ENCODE measurements around the gene PROK1. TPM values are rescaled to one million over a fixed set of nuclear protein-coding genes. Genes with fewer than 3 reads are reported as not detected.
A peak's percentile ranks its signal among the peaks of the same experiment; 100 is the strongest.

PROK1 gene
- total and polyA plus RNA-seq, 2 experiments from 2014 or later, result not detected

DNA sequence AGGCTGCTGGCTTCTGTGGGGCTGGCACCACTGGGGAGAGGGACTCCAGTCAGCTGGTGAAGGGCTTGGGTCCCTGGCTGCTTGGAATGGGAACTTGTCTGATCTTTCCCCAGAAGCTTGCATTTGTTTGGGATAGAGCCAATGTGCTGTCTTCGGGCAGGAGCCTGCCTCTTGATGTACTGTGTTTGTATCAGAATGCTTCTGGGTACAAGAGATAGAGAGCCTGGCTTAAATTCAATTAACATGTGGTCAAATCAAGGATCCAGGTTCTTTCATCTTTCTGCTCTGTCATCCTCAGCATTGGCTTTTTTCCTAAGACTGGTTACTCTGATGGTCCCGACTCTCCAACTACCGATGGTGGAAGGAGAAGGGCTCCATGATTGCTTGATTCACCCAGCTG lies 16.0 kb upstream of the PROK1 start:
- no peak overlapping the region for H3K4me3 ChIP-seq
- H3K36me3 ChIP-seq (ENCODE audit: insufficient read depth), result no peaks in the 10 kb centered on the region
- H3K79me2 ChIP-seq (replicated peaks; ENCODE audit: insufficient read depth), result no peaks in the 10 kb centered on the region
- Mint-ChIP-seq H3K4me1 (peaks cover 22% of the 10 kb centered on the region), H3K36me3 (ENCODE audit: low read depth) (no peaks in the 10 kb centered on the region), H3K27ac (no peak overlapping the region), H3K4me3 (no peak overlapping the region), H3K27me3 (ENCODE audit: insufficient read depth, low read depth, poor library complexity) (peaks cover 15% of the 10 kb centered on the region), H3K9me3 (no peaks in the 10 kb centered on the region)
- H3K27me3 ChIP-seq (ENCODE audit: insufficient read depth), result no peaks in the 10 kb centered on the region
- H3K4me1 ChIP-seq (ENCODE audit: insufficient read depth), result peaks cover 14% of the 10 kb centered on the region
- no peaks in the 10 kb centered on the region for H4K20me1 ChIP-seq (replicated peaks; ENCODE audit: insufficient read depth)
- H3F3A ChIP-seq (replicated peaks; ENCODE audit: low read depth), result no peaks in the 10 kb centered on the region
- no peak overlapping the region for H2AFZ ChIP-seq
- ATAC-seq (no peak), DNase-seq (ENCODE audit: low spot score) (no peak)
- no peak overlapping the region for H3K27ac ChIP-seq (ENCODE audit: low read depth)
- no peak overlapping the region for H3K4me2 ChIP-seq
- no peak for TF ChIP-seq POLR2AphosphoS5 (IDR thresholded peaks at IDR 0.05; ENCODE audit: low read depth)
- TF ChIP-seq, protein P1, sequence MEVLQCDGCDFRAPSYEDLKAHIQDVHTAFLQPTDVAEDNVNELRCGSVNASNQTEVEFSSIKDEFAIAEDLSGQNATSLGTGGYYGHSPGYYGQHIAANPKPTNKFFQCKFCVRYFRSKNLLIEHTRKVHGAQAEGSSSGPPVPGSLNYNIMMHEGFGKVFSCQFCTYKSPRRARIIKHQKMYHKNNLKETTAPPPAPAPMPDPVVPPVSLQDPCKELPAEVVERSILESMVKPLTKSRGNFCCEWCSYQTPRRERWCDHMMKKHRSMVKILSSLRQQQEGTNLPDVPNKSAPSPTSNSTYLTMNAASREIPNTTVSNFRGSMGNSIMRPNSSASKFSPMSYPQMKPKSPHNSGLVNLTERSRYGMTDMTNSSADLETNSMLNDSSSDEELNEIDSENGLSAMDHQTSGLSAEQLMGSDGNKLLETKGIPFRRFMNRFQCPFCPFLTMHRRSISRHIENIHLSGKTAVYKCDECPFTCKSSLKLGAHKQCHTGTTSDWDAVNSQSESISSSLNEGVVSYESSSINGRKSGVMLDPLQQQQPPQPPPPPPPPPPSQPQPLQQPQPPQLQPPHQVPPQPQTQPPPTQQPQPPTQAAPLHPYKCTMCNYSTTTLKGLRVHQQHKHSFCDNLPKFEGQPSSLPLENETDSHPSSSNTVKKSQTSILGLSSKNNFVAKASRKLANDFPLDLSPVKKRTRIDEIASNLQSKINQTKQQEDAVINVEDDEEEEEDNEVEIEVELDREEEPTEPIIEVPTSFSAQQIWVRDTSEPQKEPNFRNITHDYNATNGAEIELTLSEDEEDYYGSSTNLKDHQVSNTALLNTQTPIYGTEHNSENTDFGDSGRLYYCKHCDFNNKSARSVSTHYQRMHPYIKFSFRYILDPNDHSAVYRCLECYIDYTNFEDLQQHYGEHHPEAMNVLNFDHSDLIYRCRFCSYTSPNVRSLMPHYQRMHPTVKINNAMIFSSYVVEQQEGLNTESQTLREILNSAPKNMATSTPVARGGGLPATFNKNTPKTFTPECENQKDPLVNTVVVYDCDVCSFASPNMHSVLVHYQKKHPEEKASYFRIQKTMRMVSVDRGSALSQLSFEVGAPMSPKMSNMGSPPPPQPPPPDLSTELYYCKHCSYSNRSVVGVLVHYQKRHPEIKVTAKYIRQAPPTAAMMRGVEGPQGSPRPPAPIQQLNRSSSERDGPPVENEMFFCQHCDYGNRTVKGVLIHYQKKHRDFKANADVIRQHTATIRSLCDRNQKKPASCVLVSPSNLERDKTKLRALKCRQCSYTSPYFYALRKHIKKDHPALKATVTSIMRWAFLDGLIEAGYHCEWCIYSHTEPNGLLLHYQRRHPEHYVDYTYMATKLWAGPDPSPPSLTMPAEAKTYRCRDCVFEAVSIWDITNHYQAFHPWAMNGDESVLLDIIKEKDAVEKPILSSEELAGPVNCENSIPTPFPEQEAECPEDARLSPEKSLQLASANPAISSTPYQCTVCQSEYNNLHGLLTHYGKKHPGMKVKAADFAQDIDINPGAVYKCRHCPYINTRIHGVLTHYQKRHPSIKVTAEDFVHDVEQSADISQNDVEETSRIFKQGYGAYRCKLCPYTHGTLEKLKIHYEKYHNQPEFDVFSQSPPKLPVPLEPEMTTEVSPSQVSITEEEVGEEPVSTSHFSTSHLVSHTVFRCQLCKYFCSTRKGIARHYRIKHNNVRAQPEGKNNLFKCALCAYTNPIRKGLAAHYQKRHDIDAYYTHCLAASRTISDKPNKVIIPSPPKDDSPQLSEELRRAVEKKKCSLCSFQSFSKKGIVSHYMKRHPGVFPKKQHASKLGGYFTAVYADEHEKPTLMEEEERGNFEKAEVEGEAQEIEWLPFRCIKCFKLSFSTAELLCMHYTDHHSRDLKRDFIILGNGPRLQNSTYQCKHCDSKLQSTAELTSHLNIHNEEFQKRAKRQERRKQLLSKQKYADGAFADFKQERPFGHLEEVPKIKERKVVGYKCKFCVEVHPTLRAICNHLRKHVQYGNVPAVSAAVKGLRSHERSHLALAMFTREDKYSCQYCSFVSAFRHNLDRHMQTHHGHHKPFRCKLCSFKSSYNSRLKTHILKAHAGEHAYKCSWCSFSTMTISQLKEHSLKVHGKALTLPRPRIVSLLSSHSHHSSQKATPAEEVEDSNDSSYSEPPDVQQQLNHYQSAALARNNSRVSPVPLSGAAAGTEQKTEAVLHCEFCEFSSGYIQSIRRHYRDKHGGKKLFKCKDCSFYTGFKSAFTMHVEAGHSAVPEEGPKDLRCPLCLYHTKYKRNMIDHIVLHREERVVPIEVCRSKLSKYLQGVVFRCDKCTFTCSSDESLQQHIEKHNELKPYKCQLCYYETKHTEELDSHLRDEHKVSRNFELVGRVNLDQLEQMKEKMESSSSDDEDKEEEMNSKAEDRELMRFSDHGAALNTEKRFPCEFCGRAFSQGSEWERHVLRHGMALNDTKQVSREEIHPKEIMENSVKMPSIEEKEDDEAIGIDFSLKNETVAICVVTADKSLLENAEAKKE (CRISPR knock-in tag; IDR thresholded peaks at IDR 0.05), result no peak
- H3K9me2 ChIP-seq (ENCODE audit: insufficient read depth), result no peaks in the 10 kb centered on the region

DNA sequence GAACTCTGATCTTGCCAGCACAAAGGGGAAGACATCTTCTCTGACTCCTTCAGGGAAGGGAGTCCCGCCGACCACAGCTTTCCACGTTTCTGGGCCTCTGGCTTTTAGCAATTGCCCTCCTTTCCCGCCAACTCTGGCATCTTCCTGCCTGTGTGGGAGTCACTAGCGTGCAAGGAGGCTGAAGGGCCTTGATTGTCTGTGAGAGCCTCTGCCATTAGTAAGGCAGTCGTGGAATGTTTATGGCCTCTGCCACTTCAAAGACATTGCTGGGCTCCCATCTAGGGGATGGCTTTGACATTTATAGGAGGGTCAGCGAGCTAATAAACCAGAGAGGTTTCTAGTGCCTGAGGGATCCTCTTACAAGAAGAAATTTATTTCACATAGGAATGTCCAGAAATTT lies 14.3 kb upstream of the PROK1 start:
- H3K36me3 Mint-ChIP-seq (ENCODE audit: low read depth), result no peaks in the 10 kb centered on the region
- H3K9me3 Mint-ChIP-seq, result no peaks in the 10 kb centered on the region
- Histone ChIP-seq H3F3A (replicated peaks; ENCODE audit: low read depth) (no peaks in the 10 kb centered on the region), H3K4me2 (no peak overlapping the region), H4K20me1 (replicated peaks; ENCODE audit: insufficient read depth) (no peaks in the 10 kb centered on the region), H3K36me3 (ENCODE audit: insufficient read depth) (no peaks in the 10 kb centered on the region), H3K79me2 (replicated peaks; ENCODE audit: insufficient read depth) (no peaks in the 10 kb centered on the region), H3K27me3 (ENCODE audit: insufficient read depth) (no peaks in the 10 kb centered on the region), H3K9me2 (ENCODE audit: insufficient read depth) (no peaks in the 10 kb centered on the region), H3K27ac (ENCODE audit: low read depth) (no peak overlapping the region), H2AFZ (peak overlapping the region; percentile 54; the same call in 1 of the 2 replicates), H3K4me1 (ENCODE audit: insufficient read depth) (peaks cover 14% of the 10 kb centered on the region), H3K4me3 (no peak overlapping the region)
- DNase-seq (ENCODE audit: low spot score) (peak; percentile 23), ATAC-seq (no peak)
- peaks cover 10% of the 10 kb centered on the region for H3K27me3 Mint-ChIP-seq (ENCODE audit: insufficient read depth, low read depth, poor library complexity)
- no peak overlapping the region for H3K27ac Mint-ChIP-seq
- peaks cover 16% of the 10 kb centered on the region for H3K4me1 Mint-ChIP-seq
- no peak overlapping the region for H3K4me3 Mint-ChIP-seq
- no peak for TF ChIP-seq JUNB (IDR thresholded peaks at IDR 0.05; ENCODE audit: unreplicated experiment)
- TF ChIP-seq POLR2AphosphoS5 (IDR thresholded peaks at IDR 0.05; ENCODE audit: low read depth), result no peak
- TF ChIP-seq ZNF331 (CRISPR knock-in tag; IDR thresholded peaks at IDR 0.05; ENCODE audit: low read depth), result no peak
- TF ChIP-seq STAT1 (IDR thresholded peaks at IDR 0.05; ENCODE audit: unreplicated experiment), result no peak
- TF ChIP-seq EZH2phosphoT487 (IDR thresholded peaks at IDR 0.05; ENCODE audit: unreplicated experiment), result no peak
- TF ChIP-seq ZNF114 (CRISPR knock-in tag; IDR thresholded peaks at IDR 0.05), result no peak
- TF ChIP-seq, protein P2, sequence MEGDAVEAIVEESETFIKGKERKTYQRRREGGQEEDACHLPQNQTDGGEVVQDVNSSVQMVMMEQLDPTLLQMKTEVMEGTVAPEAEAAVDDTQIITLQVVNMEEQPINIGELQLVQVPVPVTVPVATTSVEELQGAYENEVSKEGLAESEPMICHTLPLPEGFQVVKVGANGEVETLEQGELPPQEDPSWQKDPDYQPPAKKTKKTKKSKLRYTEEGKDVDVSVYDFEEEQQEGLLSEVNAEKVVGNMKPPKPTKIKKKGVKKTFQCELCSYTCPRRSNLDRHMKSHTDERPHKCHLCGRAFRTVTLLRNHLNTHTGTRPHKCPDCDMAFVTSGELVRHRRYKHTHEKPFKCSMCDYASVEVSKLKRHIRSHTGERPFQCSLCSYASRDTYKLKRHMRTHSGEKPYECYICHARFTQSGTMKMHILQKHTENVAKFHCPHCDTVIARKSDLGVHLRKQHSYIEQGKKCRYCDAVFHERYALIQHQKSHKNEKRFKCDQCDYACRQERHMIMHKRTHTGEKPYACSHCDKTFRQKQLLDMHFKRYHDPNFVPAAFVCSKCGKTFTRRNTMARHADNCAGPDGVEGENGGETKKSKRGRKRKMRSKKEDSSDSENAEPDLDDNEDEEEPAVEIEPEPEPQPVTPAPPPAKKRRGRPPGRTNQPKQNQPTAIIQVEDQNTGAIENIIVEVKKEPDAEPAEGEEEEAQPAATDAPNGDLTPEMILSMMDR (conservative IDR thresholded peaks at IDR 0.05; ENCODE audit: low read depth in 2 of 2), result no peak
- no peak for TF ChIP-seq CREB1 (CRISPR knock-in tag; IDR thresholded peaks at IDR 0.05; ENCODE audit: low read depth)
- TF ChIP-seq, protein P3, sequence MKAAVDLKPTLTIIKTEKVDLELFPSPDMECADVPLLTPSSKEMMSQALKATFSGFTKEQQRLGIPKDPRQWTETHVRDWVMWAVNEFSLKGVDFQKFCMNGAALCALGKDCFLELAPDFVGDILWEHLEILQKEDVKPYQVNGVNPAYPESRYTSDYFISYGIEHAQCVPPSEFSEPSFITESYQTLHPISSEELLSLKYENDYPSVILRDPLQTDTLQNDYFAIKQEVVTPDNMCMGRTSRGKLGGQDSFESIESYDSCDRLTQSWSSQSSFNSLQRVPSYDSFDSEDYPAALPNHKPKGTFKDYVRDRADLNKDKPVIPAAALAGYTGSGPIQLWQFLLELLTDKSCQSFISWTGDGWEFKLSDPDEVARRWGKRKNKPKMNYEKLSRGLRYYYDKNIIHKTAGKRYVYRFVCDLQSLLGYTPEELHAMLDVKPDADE (IDR thresholded peaks at IDR 0.05), result no peak
